ENCODE results near the gene SLC29A3. TPM values are rescaled to one million over a fixed set of nuclear protein-coding genes. Genes with fewer than 3 reads are reported as not detected.
"Not testable (repeated sequence)": the region's sequence is repeated elsewhere in the genome, so short reads cannot be mapped to it uniquely, and the experiment has no call there.

Gene SLC29A3
- total RNA-seq, 3 donors from 2014 or later: 5.0 to 5.5 (median 5.4) TPM

DNA sequence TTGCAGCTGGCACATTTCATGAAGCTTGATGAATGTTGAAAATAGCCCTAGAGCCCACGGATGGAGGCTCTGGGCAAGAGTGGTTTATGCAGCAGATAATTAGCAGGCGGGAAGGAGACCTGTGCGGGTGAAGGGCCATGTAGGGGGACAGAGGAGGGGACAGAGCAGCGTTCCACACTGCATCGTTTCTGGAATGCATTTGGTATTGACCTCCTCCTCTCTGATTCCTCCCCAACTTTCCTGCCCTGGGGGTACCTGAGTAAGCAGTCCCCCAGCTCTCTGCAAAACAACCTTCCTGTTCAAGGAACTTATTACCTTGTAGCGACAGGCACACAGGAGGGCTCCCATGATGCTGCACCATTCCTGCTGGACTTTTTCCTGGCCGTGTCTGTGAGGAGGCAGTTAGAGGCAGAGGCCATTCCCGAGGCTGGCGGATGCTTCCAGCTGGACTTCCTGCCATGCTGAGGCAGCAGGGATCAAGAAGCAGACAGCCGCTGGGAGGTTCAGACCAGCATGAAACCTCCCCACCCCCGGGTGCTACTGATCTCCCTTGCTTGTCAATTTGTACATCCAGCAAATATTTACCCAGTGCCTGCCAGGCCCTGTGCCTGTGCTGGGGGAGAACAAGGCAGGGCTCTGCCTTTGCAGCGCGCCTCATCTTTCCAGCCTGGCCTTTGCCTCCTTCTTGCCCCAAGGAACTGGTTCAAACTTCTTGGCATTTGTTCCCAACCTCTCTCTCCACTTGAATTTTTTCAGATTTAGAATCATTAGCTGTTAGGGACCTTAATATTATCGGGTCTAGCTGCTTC is 28.7 kb downstream of the SLC29A3 start:
- ATAC-seq (no peak), DNase-seq (no peak)
- Mint-ChIP-seq H3K4me1 (ENCODE audit: low read depth) (peaks cover 5% of the 10 kb centered on the region), H3K36me3 (ENCODE audit: insufficient read depth) (peaks cover 3% of the 10 kb centered on the region), H3K4me3 (no peak overlapping the region), H3K9me3 (no peaks in the 10 kb centered on the region), H3K27me3 (ENCODE audit: low read depth) (no peaks in the 10 kb centered on the region)

DNA sequence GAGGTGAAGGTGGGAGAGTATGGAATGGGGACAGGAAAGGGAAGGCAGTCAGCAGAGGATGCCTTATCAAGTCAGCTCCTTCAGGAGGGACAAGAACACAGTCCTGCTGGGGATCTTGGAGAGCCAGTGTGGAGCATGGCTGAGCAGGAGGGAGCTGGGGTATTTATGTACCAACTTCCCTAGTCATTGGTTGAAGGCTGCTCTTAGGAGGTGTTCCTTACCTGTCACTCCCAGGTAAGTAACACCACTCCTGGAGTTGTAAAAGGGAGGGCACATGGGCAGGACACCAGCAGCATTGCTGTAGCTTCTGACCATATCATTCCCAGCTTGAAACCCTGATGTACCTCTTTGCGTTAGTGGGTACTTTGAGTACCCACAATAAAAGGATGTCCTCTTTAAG is 29.8 kb downstream of the SLC29A3 start:
- no peak for ATAC-seq
- peaks cover 5% of the 10 kb centered on the region for H3K4me1 Mint-ChIP-seq (ENCODE audit: low read depth)

DNA sequence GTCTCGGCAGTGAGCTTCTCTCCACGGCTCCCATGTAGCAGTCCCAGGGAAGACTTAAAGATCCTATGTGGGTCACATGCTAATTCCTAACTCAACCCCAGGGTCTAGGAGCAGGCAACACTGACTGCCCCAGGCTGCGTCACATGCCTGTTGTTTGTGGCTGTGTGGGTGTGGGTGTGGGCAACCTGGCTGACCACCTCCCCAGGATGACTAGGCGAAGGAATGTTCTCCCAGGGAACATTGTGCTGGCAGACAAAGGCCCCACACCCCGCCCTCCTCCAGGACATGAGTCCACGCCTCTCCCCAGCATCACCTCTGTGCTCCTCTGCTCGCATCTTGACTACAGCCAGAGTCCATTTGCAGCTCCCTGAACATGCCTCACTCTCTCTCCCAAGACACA is 30.3 kb downstream of the SLC29A3 start:
- Mint-ChIP-seq H3K36me3 (ENCODE audit: insufficient read depth) (peaks cover 8% of the 10 kb centered on the region), H3K9me3 (no peaks in the 10 kb centered on the region), H3K4me1 (ENCODE audit: low read depth) (peaks cover 5% of the 10 kb centered on the region), H3K27me3 (ENCODE audit: low read depth) (no peaks in the 10 kb centered on the region), H3K4me3 (no peak overlapping the region)
- ATAC-seq (no peak), DNase-seq (no peak)

More for the DNA sequence above, 29.8 kb downstream of the SLC29A3 start:
- H3K4me3 Mint-ChIP-seq: no peak overlapping the region
- no peak for DNase-seq
- H3K27me3 Mint-ChIP-seq (ENCODE audit: low read depth): no peaks in the 10 kb centered on the region
- no peaks in the 10 kb centered on the region for H3K9me3 Mint-ChIP-seq
- H3K36me3 Mint-ChIP-seq (ENCODE audit: insufficient read depth): peaks cover 7% of the 10 kb centered on the region

DNA sequence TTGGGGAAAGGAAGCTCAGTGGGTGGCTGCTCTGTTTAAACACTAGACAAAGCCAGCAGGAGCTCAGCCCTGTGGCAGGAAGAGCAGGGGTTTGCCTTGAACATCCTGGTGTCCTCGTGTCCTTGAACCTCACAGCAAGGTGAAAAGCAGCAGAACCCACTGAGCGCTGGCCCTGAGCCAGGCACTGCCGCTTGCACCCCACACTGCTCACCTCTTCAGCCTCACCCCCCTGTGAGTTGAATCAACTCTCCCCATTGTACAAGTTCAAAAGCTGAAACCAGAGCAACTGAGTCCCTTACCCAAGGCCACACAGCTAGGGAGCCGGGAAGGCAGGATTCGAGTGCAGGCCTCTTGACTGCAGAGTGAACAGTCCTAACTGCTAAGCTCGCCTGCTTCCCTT is 32.0 kb downstream of the SLC29A3 start:
- no peaks in the 10 kb centered on the region for H3K27me3 Mint-ChIP-seq (ENCODE audit: low read depth)
- H3K4me3 Mint-ChIP-seq: no peak overlapping the region
- ATAC-seq: no peak
- DNase-seq: no peak
- peaks cover 5% of the 10 kb centered on the region for H3K4me1 Mint-ChIP-seq (ENCODE audit: low read depth)
- H3K9me3 Mint-ChIP-seq: no peaks in the 10 kb centered on the region
- peaks cover 13% of the 10 kb centered on the region for H3K36me3 Mint-ChIP-seq (ENCODE audit: insufficient read depth)

DNA sequence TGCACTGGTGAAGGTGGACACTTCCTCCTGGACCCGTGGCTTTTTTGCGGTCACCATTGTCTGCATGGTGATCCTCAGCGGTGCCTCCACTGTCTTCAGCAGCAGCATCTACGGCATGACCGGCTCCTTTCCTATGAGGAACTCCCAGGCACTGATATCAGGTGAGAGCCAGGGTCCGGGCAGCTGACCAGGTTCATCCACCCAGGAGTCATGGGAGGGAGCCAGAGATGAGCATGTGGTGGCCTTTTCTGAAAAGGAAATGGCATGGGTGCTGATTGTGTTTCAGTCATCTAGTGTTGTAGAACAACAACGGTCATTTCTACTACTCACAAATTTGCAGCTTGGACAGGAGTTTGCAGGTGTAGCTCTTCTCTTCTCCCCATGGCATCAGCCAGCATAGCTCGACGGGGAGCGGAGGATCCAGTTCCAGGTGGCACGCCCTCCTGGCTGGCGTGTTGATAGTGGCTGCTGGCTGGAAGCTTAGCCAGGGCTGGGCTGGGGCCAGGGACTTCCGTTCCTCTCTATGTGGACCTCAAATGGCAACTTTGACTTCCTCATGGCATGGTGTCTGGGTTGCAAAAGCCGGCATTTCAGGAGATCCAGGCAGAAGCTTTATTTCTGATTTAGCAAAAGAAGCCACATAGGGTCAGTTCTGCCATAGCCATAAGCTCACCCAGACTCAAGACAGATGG is 32.7 kb downstream of the SLC29A3 start:
- no peaks in the 10 kb centered on the region for H3K9me3 Mint-ChIP-seq
- H3K36me3 Mint-ChIP-seq (ENCODE audit: insufficient read depth): peaks cover 16% of the 10 kb centered on the region
- H3K27me3 Mint-ChIP-seq (ENCODE audit: low read depth): no peaks in the 10 kb centered on the region
- H3K4me3 Mint-ChIP-seq: no peak overlapping the region
- peaks cover 5% of the 10 kb centered on the region for H3K4me1 Mint-ChIP-seq (ENCODE audit: low read depth)
- ATAC-seq (no peak), DNase-seq (no peak)

DNA sequence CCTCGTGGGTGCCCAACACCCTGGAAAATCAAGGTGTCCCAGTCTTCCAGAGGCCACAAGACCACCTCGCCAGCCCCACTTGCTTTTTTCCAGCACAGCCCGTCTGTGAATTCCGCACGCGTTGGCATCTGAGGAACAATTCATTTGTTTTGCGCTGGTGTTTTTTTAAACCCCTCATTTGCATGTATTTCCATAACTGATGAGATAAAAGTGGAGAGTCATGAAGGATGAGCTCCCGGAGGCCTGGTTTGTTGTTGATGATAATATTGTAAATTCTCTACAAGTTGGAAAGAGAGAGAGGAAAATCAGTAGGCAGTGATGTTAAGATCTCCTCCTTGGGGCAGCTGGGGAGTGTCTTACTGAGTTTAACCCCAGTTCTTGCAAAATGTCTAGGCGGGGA is 34.6 kb downstream of the SLC29A3 start:
- DNase-seq: no peak
- no peak overlapping the region for H3K4me3 Mint-ChIP-seq
- H3K36me3 Mint-ChIP-seq (ENCODE audit: insufficient read depth): peaks cover 22% of the 10 kb centered on the region
- no peaks in the 10 kb centered on the region for H3K27me3 Mint-ChIP-seq (ENCODE audit: low read depth)
- ATAC-seq: no peak
- H3K4me1 Mint-ChIP-seq (ENCODE audit: low read depth): peaks cover 5% of the 10 kb centered on the region
- no peaks in the 10 kb centered on the region for H3K9me3 Mint-ChIP-seq

DNA sequence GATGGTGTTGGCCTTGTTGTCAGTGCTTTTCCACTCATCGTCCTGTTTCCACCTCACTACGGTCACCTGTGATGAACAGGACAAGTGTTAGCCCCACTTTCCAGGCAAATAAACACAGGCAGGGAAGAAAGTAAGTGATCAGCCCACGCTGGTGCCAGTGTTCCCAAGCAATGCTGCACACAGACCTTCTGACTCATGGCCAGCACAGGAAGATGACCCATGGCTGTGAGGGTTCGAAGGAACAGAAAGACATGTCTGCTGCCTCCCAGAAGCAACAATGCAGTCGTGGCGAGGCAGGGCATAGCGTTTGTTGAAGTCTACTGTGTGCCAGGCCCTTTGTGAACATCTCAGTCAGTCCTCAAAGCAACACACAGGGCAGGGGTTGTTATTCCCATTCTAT is 35.7 kb downstream of the SLC29A3 start:
- Mint-ChIP-seq H3K36me3 (ENCODE audit: insufficient read depth) (peaks cover 28% of the 10 kb centered on the region), H3K4me1 (ENCODE audit: low read depth) (peaks cover 5% of the 10 kb centered on the region), H3K9me3 (no peaks in the 10 kb centered on the region), H3K27me3 (ENCODE audit: low read depth) (no peaks in the 10 kb centered on the region), H3K4me3 (no peak overlapping the region)
- DNase-seq: no peak
- no peak for ATAC-seq

DNA sequence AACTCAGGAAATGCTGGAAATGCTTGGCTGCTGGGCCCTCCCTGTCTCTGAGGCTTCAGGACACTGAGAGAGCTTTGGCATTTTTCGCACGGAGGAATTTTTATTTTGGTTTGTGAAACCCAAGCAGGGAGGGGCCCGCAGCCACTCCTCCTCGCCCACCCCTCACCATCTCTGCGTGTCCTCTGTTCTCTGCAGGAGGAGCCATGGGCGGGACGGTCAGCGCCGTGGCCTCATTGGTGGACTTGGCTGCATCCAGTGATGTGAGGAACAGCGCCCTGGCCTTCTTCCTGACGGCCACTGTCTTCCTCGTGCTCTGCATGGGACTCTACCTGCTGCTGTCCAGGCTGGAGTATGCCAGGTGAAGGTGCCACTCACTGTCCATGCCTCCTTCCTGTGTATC is 36.8 kb downstream of the SLC29A3 start:
- Mint-ChIP-seq H3K36me3 (ENCODE audit: insufficient read depth) (peaks cover 28% of the 10 kb centered on the region), H3K4me1 (ENCODE audit: low read depth) (no peaks in the 10 kb centered on the region), H3K27me3 (ENCODE audit: low read depth) (no peaks in the 10 kb centered on the region), H3K9me3 (no peaks in the 10 kb centered on the region), H3K4me3 (no peak overlapping the region)
- no peak for DNase-seq
- ATAC-seq: no peak

DNA sequence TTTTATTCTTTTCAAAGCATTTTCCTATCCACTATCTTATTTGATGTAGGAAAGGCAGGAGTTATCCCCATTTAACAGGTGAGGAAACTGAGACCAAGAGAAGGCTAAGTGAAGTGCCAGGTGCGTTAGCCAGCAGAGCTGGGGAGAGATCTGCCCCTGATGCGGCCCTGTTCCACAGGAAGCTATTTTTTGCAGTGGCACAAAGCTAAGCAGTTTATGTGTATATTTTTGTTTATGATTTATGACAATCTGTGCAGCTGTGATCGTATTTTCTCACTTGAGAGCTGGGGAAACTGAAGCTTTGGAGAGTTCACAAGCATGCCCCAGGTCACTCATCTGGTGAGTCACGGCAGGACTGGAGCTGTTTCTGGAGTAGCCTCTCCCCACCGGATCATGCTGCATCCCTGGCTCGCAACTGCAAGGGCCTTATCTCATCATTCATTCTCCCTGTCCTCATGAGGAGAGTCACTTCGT is 38.8 kb downstream of the SLC29A3 start:
- no peaks in the 10 kb centered on the region for H3K4me1 Mint-ChIP-seq (ENCODE audit: low read depth)
- no peaks in the 10 kb centered on the region for H3K27me3 Mint-ChIP-seq (ENCODE audit: low read depth)
- DNase-seq: no peak
- H3K36me3 Mint-ChIP-seq (ENCODE audit: insufficient read depth): peaks cover 34% of the 10 kb centered on the region
- ATAC-seq: no peak
- no peak overlapping the region for H3K4me3 Mint-ChIP-seq
- H3K9me3 Mint-ChIP-seq: no peaks in the 10 kb centered on the region

DNA sequence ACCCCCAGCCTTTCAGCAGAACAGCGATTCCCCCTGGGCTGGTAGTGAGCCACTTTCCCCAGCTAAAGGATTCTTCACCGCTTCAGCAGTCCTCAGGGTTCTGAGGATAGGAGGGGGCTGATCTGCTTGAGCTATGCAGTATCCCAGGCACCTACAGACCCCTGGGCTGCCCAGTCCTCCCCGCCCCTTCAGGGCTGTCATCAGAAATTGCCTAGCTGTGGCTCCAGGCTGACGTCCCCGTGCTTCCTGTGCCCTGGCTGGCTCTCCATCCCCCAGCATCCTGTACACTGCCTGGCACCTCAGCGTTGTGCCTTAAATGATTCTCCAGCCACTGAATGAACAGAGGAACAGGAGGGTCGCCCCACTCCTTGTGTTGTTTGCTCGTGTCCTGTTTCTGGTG is 39.2 kb downstream of the SLC29A3 start:
- Mint-ChIP-seq H3K9me3 (no peaks in the 10 kb centered on the region), H3K27me3 (ENCODE audit: low read depth) (no peaks in the 10 kb centered on the region), H3K36me3 (ENCODE audit: insufficient read depth) (peaks cover 34% of the 10 kb centered on the region), H3K4me3 (no peak overlapping the region), H3K4me1 (ENCODE audit: low read depth) (no peaks in the 10 kb centered on the region)
- DNase-seq (no peak), ATAC-seq (no peak)

DNA sequence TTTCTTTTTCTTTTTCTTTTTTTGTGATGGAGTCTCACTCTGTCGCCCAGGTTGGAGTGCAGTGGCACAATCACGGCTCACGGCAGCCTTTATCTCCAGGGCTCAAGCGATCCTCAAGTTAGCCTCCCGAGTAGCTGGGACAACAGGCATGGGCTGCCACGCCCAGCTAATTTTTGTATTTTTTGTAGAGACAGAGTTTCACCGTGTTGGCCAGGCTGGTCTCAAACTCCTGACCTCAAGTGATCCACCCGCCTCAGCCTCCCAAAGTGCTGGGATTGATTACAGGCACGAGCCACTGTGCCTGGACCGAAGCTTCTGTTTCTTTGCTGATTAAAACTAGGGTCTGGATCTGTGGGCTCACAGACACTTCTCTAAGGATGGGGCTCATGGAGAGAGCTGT is 39.8 kb downstream of the SLC29A3 start:
- DNase-seq; H3K4me3 Mint-ChIP-seq; ATAC-seq; H3K27me3 Mint-ChIP-seq (ENCODE audit: low read depth); H3K4me1 Mint-ChIP-seq (ENCODE audit: low read depth); H3K9me3 Mint-ChIP-seq: not testable (repeated sequence)
- peaks cover 30% of the 10 kb centered on the region for H3K36me3 Mint-ChIP-seq (ENCODE audit: insufficient read depth)

DNA sequence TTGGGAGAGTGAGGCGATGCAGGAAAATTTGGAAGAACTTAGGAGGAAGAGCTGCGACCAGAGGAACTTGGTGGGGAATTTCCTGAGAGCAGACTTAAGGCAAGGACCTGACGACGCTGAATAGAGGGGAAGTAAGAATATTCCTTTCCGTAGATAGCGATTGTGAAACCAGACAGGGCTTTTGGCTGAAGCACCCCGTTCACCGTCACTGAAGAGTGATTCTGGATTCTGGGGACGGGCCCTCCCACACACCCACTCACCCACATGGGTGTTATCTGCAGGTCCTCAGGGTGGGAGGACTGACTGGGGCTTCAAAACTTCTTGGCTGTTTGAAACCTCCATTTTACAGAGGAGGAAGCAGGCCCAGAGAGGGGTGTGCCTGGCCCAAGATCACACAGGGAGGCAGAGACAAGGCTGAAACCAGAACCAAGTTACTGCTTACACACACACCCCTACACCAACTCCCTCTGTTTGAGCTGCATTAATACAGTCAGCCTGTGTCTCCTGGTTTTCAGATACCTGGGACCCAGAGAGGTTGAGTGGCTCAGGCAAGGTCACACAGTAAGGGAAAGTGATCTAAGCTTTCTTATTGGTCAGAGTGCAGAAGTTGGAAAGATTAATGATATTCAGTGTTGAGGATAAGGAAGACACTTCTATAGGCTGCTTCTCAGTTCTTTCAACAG is 40.4 kb downstream of the SLC29A3 start:
- Mint-ChIP-seq H3K36me3 (ENCODE audit: insufficient read depth) (peaks cover 33% of the 10 kb centered on the region), H3K4me3 (no peak overlapping the region), H3K4me1 (ENCODE audit: low read depth) (no peaks in the 10 kb centered on the region), H3K27me3 (ENCODE audit: low read depth) (no peaks in the 10 kb centered on the region), H3K9me3 (no peaks in the 10 kb centered on the region)
- DNase-seq (no peak), ATAC-seq (no peak)

DNA sequence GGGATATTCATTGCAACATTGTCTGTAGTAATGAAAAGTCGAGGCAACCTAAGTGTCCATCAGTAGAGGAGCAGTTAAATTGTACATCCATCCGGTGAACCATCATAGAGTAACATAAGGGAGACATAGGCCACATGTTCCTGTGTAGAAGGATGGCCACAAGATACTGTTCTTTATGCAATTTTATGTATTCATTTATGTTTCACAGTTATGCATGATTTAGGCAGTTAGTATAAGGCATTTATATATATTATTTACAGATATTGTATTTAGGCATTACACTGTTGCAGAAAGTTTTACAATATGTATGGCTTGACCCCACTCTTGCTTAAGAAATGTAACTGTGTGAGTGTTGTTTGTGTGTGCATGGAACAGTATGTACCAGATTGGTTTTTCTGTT is 41.7 kb downstream of the SLC29A3 start:
- no peak for ATAC-seq
- Mint-ChIP-seq H3K36me3 (ENCODE audit: insufficient read depth) (peaks cover 37% of the 10 kb centered on the region), H3K4me1 (ENCODE audit: low read depth) (no peaks in the 10 kb centered on the region), H3K9me3 (no peaks in the 10 kb centered on the region), H3K27me3 (ENCODE audit: low read depth) (no peaks in the 10 kb centered on the region), H3K4me3 (no peak overlapping the region)
- DNase-seq: no peak

DNA sequence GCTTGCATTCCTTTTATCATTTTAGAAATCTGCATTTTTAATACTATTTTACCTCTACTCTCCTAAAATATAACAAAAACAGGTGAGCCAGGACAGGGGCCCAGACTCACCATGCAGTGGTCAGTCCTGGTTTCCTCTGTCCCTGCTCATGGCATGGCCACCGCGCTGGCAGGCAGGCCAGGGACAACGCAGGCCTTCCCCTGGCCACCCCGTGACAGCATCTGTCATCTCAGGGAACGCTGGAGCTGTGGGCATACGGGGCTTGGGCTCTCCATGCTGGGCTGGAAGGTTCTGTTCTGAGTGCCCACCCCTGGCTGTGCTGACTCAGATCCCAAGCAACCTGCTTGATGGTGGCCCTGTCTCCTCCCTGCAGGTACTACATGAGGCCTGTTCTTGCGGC is 42.5 kb downstream of the SLC29A3 start:
- Mint-ChIP-seq H3K4me1 (ENCODE audit: low read depth) (no peaks in the 10 kb centered on the region), H3K36me3 (ENCODE audit: insufficient read depth) (peaks cover 30% of the 10 kb centered on the region), H3K9me3 (no peaks in the 10 kb centered on the region), H3K27me3 (ENCODE audit: low read depth) (no peaks in the 10 kb centered on the region), H3K4me3 (no peak overlapping the region)
- DNase-seq (no peak), ATAC-seq (no peak)
